ENCODE results near the gene LPCAT3.

Gene LPCAT3

GRCh38 chr12:6962285-6963015 is 55.8 kb downstream of the LPCAT3 start:
- DNase-seq: no peak

GRCh38 chr12:6961695-6962284 is 56.5 kb downstream of the LPCAT3 start:
- DNase-seq: peak in 1 of 2 donors; percentile 57

GRCh38 chr12:6961278-6961694 is 57.0 kb downstream of the LPCAT3 start:
- DNase-seq: peak; percentile 92 to 93

GRCh38 chr12:6960593-6961277 is 57.5 kb downstream of the LPCAT3 start:
- peak; percentile 51 to 57 for DNase-seq

GRCh38 chr12:6959805-6960592 is 58.3 kb downstream of the LPCAT3 start:
- DNase-seq: no peak

GRCh38 chr12:6959058-6959804 is 59.0 kb downstream of the LPCAT3 start:
- peak; percentile 85 to 88 for DNase-seq

GRCh38 chr12:6958609-6959057 is 59.6 kb downstream of the LPCAT3 start:
- no peak for DNase-seq

GRCh38 chr12:6957741-6958608 is 60.3 kb downstream of the LPCAT3 start:
- DNase-seq: no peak

GRCh38 chr12:6957151-6957701 is 61.0 kb downstream of the LPCAT3 start:
- DNase-seq: peak in 1 of 2 donors; percentile 68

GRCh38 chr12:6956021-6956727 is 62.1 kb downstream of the LPCAT3 start:
- peak in 1 of 2 donors; percentile 48 for DNase-seq

- no peak for DNase-seq
Measured at GRCh38 chr12:6955108-6956020, 62.9 kb downstream of the LPCAT3 start.

- DNase-seq: no peak
Measured at GRCh38 chr12:6954316-6955107, 63.8 kb downstream of the LPCAT3 start.

- DNase-seq: peak; percentile 80 to 85
Measured at GRCh38 chr12:6953442-6954315, 64.6 kb downstream of the LPCAT3 start.

- DNase-seq: no peak
Measured at GRCh38 chr12:6952863-6953441, 65.3 kb downstream of the LPCAT3 start.

GRCh38 chr12:6952121-6952862 is 66.0 kb downstream of the LPCAT3 start:
- no peak for DNase-seq

GRCh38 chr12:6951551-6952120 is 66.6 kb downstream of the LPCAT3 start:
- no peak for DNase-seq

Data from CD4-positive, alpha-beta T cell treated with Interleukin-1 beta for 1 hour (primary cell).